ENCODE data around the gene GREM2.

- TF ChIP-seq CTCF (IDR thresholded peaks at IDR 0.05) (no peak), POLR2AphosphoS5 (IDR thresholded peaks at IDR 0.05) (no peak), POLR2A (IDR thresholded peaks at IDR 0.05) (no peak)
Observed at GRCh38 chr1:240658312-240658960, 46.5 kb upstream of the GREM2 start.

Data from prostate gland (tissue), 2 donors.